GM19328 (cell line): ENCODE data around the gene TLR8.

ENCODE experiments used
- ATAC-seq: cut with Tn5 transposase; IDR thresholded peaks from one replicate; pipeline ENCODE4 v1.9.1; 2021; ENCODE audit warnings: mild to moderate bottlenecking, moderate library complexity; ENCODE audit not compliant: unreplicated experiment

Gene TLR8

GRCh38 chrX:12945494-12945893 is 39.1 kb downstream of the TLR8 start:
- no peak for ATAC-seq

GRCh38 chrX:12946406-12946805 is 40.0 kb downstream of the TLR8 start:
- ATAC-seq: no peak

GRCh38 chrX:12946838-12947544 is 40.6 kb downstream of the TLR8 start:
- ATAC-seq: no peak

GRCh38 chrX:12947545-12948235 is 41.3 kb downstream of the TLR8 start:
- ATAC-seq: no peak

GRCh38 chrX:12948495-12948894 is 42.1 kb downstream of the TLR8 start:
- ATAC-seq: no peak

GRCh38 chrX:12949205-12949926 is 42.9 kb downstream of the TLR8 start:
- no peak for ATAC-seq

GRCh38 chrX:12949927-12950656 is 43.7 kb downstream of the TLR8 start:
- ATAC-seq: peak; percentile 50

- peak; percentile 37 for ATAC-seq
Measured at GRCh38 chrX:12950851-12951594, 44.6 kb downstream of the TLR8 start.

GRCh38 chrX:12951595-12951975 is 45.2 kb downstream of the TLR8 start:
- ATAC-seq: no peak

GRCh38 chrX:12953420-12953819 is 47.0 kb downstream of the TLR8 start:
- ATAC-seq: no peak

GRCh38 chrX:12954376-12954775 is 48.0 kb downstream of the TLR8 start:
- no peak for ATAC-seq

GRCh38 chrX:12954981-12955380 is 48.6 kb downstream of the TLR8 start:
- ATAC-seq: no peak

GRCh38 chrX:12955882-12956703 is 49.7 kb downstream of the TLR8 start:
- ATAC-seq: peak; percentile 40

- ATAC-seq: peak; percentile 71
Measured at GRCh38 chrX:12956704-12957534, 50.5 kb downstream of the TLR8 start.

- no peak for ATAC-seq
Measured at GRCh38 chrX:12958059-12958458, 51.6 kb downstream of the TLR8 start.

GRCh38 chrX:12958461-12958860 is 52.0 kb downstream of the TLR8 start:
- ATAC-seq: no peak

- ATAC-seq: no peak
Measured at GRCh38 chrX:12961196-12961718, 54.8 kb downstream of the TLR8 start.

- no peak for ATAC-seq
Measured at GRCh38 chrX:12962041-12962504, 55.7 kb downstream of the TLR8 start.
